Endothelial cell of umbilical vein (primary cell): ENCODE results near the gene SHPK. TPM values are rescaled to one million over a fixed set of nuclear protein-coding genes. Genes with fewer than 3 reads are reported as not detected.

Experiments
- BruUV-seq: library from RNA; stranded (reverse); fragments of 400-500 nt; replicated peaks from 2 replicates; lab custom pipeline; 2021; lab: Mats Ljungman, UMichigan
- CTCF ChIA-PET: fragments of 300-600, 350-600 bp; sonication (Branson Sonifier 250); formaldehyde crosslinking; loops from one replicate; lab custom pipeline; 2021; ENCODE audit warnings: antibody characterized with exemption, inconsistent platforms; lab: Charles Lee
- POLR2A ChIA-PET: fragments of 300-600, 350-600 bp; sonication (Branson Sonifier 250); formaldehyde crosslinking; loops from one replicate; lab custom pipeline; 2021; ENCODE audit warnings: antibody characterized with exemption, inconsistent platforms; lab: Charles Lee
- DNase-seq: peaks from one replicate; pipeline ENCODE4 v3.0.0-alpha.2; 2011; ENCODE audit warnings: low read depth, low spot score
- FAIRE-seq: peaks from 2 replicates; lab custom pipeline; 2011; peaks lifted over from hg19 to GRCh38; lab: Jason Lieb, UNC
- H2AFZ ChIP-seq: 2 replicates; pipeline ENCODE4 v1.6.0; 2012; ENCODE audit warnings: low read depth, low read length, control low read depth, inconsistent platforms
- H3K27ac ChIP-seq: 2 replicates; pipeline ENCODE4 v1.5.1; 2011; ENCODE audit warnings: low read depth, mild to moderate bottlenecking, control low read depth, low read length, moderate library complexity; ENCODE audit not compliant: insufficient read depth
- H3K27me3 ChIP-seq, 2 experiments: 2 replicates each; pipeline versions ENCODE4 v1.6.0 to v1.6.1; 2011; ENCODE audit warnings: low read length in 2 of 2, mixed read lengths in 1 of 2; ENCODE audit not compliant: control insufficient read depth in 2 of 2, insufficient read depth in 2 of 2
- H3K36me3 ChIP-seq, 2 experiments: 2 replicates in 1 of 2; 3 replicates in 1 of 2; pipeline ENCODE4 v1.5.1; 2011; ENCODE audit warnings: low read length in 2 of 2, mild to moderate bottlenecking in 1 of 2, moderate library complexity in 1 of 2; ENCODE audit not compliant: control insufficient read depth in 2 of 2, insufficient read depth in 2 of 2; ENCODE audit errors: extremely low read depth in 1 of 2
- H3K4me1 ChIP-seq: 3 replicates; pipeline ENCODE4 v1.5.1; 2011; ENCODE audit warnings: mild to moderate bottlenecking, low read length; ENCODE audit not compliant: control insufficient read depth, insufficient read depth; ENCODE audit errors: extremely low read depth
- H3K4me2 ChIP-seq: 2 replicates; pipeline ENCODE4 v1.6.1; 2011; ENCODE audit warnings: low read length, control low read depth, mixed read lengths; ENCODE audit not compliant: insufficient read depth
- H3K4me3 ChIP-seq, 3 experiments: fragments of 200-600 bp in 1 of 3; sonication (generic), shearing (Covaris generic) in 1 of 3; replicated peaks in 1 of 3; 2 replicates each; pipeline ENCODE4 v1.5.1; 2011 to 2016; ENCODE audit warnings: control low read depth in 3 of 3, low read length in 3 of 3, mild to moderate bottlenecking in 2 of 3, inconsistent platforms in 1 of 3, low read depth in 1 of 3, moderate library complexity in 1 of 3; ENCODE audit not compliant: insufficient read depth in 1 of 3
- H3K79me2 ChIP-seq: 2 replicates; pipeline ENCODE4 v1.6.0; 2012; ENCODE audit warnings: low read length, inconsistent platforms; ENCODE audit not compliant: control insufficient read depth, insufficient read depth
- H3K9ac ChIP-seq: replicated peaks from 2 replicates; pipeline ENCODE3; 2011; ENCODE audit warnings: low read length, control low read depth; ENCODE audit not compliant: insufficient read depth; ENCODE audit errors: extremely low read depth
- H3K9me1 ChIP-seq: replicated peaks from 3 replicates; pipeline ENCODE4 v1.6.0; 2011; ENCODE audit warnings: mild to moderate bottlenecking, low read length; ENCODE audit not compliant: control insufficient read depth, insufficient read depth; ENCODE audit errors: extremely low read depth
- H3K9me3 ChIP-seq: replicated peaks from 2 replicates; pipeline ENCODE4 v1.5.1; 2012; ENCODE audit warnings: low read length, inconsistent platforms; ENCODE audit not compliant: control insufficient read depth, insufficient read depth
- H4K20me1 ChIP-seq: replicated peaks from 2 replicates; pipeline ENCODE3; 2011; ENCODE audit warnings: mild to moderate bottlenecking, low read length; ENCODE audit not compliant: control insufficient read depth, insufficient read depth; ENCODE audit errors: extremely low read depth
- CTCF ChIP-seq, 2 donors: IDR thresholded peaks; 1 replicate in 1 of 2; 2 replicates in 1 of 2; pipeline ENCODE4 v1.5.1; 2011; ENCODE audit warnings: low read length in 2 of 2, mild to moderate bottlenecking in 2 of 2, moderate library complexity in 2 of 2, control low read depth in 1 of 2, inconsistent platforms in 1 of 2, low read depth in 1 of 2; ENCODE audit not compliant: insufficient read depth in 1 of 2; ENCODE audit errors: extremely low read depth in 1 of 2
- EZH2 ChIP-seq: IDR thresholded peaks from 2 replicates; pipeline ENCODE4 v1.6.1; 2012; ENCODE audit warnings: borderline replicate concordance, low read depth, mild to moderate bottlenecking, moderate library complexity, low read length, inconsistent platforms; ENCODE audit not compliant: severe bottlenecking
- FOS ChIP-seq: IDR thresholded peaks from 2 replicates; pipeline ENCODE4 v1.6.1; 2011; ENCODE audit warnings: mild to moderate bottlenecking, low read length, moderate library complexity, borderline replicate concordance; ENCODE audit not compliant: insufficient read depth
- GATA2 ChIP-seq: IDR thresholded peaks from 2 replicates; pipeline ENCODE4 v1.7.0; 2011; ENCODE audit warnings: low read depth, mild to moderate bottlenecking, moderate library complexity, mixed read lengths, low read length; ENCODE audit not compliant: insufficient read length, insufficient read depth
- JUN ChIP-seq: IDR thresholded peaks from 2 replicates; pipeline ENCODE4 v1.6.1; 2011; ENCODE audit warnings: borderline replicate concordance, low read depth; ENCODE audit not compliant: insufficient read length, insufficient read depth
- MAX ChIP-seq: IDR thresholded peaks from 2 replicates; pipeline ENCODE4 v1.6.1; 2011; ENCODE audit not compliant: insufficient read depth, insufficient read length
- MYC ChIP-seq: IDR thresholded peaks from one replicate; pipeline ENCODE4 v1.6.1; 2011; ENCODE audit warnings: mild to moderate bottlenecking, low read depth, low read length
- POLR2A ChIP-seq: IDR thresholded peaks from 2 replicates; pipeline ENCODE4 v1.6.1; 2012; ENCODE audit warnings: low read depth, mild to moderate bottlenecking, control low read depth, low read length
- POLR2AphosphoS5 ChIP-seq: IDR thresholded peaks from 2 replicates; pipeline ENCODE4 v1.6.1; 2012; ENCODE audit warnings: low read depth, mild to moderate bottlenecking, control low read depth, low read length, moderate library complexity; ENCODE audit not compliant: insufficient read depth
- dilution Hi-C: fragments of 300-500 bp; cut with MboI; formaldehyde crosslinking; loops from one replicate; pipeline ENCODE4 v1.15.0; 2019; ENCODE audit warnings: low sequenced_read_pairs; ENCODE audit not compliant: extremely low pct_ligation_motif_present
- intact Hi-C: fragments of 100-400 bp; cut with micrococcal nuclease; formaldehyde crosslinking; loops from one replicate; pipeline ENCODE4 v1.10.0; 2022
- polyA plus RNA-seq, 4 experiments: library from polyadenylated mRNA; depleted of rRNA in 3 of 4; stranded (reverse) in 3 of 4; unstranded in 1 of 4; fragments of >200 nt; gene quantifications; 2 replicates each; pipeline versions ENCODE4 v1.2.1 to v1.2.3, GENCODE V29; 2011 to 2012; ENCODE audit warnings: missing spikeins in 1 of 4
- total RNA-seq: library from RNA; stranded (reverse); gene quantifications from 2 replicates; pipeline ENCODE4 v1.2.3, GENCODE V29; 2021

SHPK gene
- total and polyA plus RNA-seq, 2 donors (not counting 3 experiments of a cell fraction or from before 2014, with no cell fraction given): 15.4 to 15.9 TPM

GRCh38 chr17:3626831-3627768 is 8.9 kb downstream of the SHPK start:
- Histone ChIP-seq H2AFZ (no peak overlapping the region), H3K9ac (no peak overlapping the region), H3K27me3 (no peaks in the 10 kb centered on the region), H3K79me2 (no peaks in the 10 kb centered on the region), H3K36me3 (peaks cover 0 to 23% of the 10 kb centered on the region in 2 experiments), H4K20me1 (no peaks in the 10 kb centered on the region), H3K4me1 (peaks cover 4% of the 10 kb centered on the region), H3K27ac (no peak overlapping the region), H3K4me2 (no peak overlapping the region), H3K9me1 (no peaks in the 10 kb centered on the region), H3K9me3 (no peaks in the 10 kb centered on the region), H3K4me3 (no peak overlapping the region)
- POLR2A ChIA-PET: no interaction called here
- intact Hi-C loops: no loop called here
- dilution Hi-C loops: no loop called here
- no peak for DNase-seq
- CTCF ChIA-PET: interaction anchor here (0.6 to 1.6 kb wide), 4 partner anchors 9 to 834 kb away, joined by 3 read pairs; partner anchors contain the start of genes CTNS, SHPK and TRPV1
- TF ChIP-seq POLR2AphosphoS5 (no peak), CTCF (IDR thresholded peaks at IDR 0.05; ENCODE audit: extremely low read depth in 1 of 2, insufficient read depth in 1 of 2, low read depth in 1 of 2, low read length in 2 of 2) (no peak), MAX (no peak), EZH2 (no peak), GATA2 (no peak), POLR2A (no peak), MYC (no peak), JUN (no peak), FOS (no peak)
- no TSS peak for BruUV-seq
- FAIRE-seq: no peak
